ENCODE measurements around the gene C5AR1. TPM values are rescaled to one million over a fixed set of nuclear protein-coding genes. Genes with fewer than 3 reads are reported as not detected.
A peak's percentile ranks its signal among the peaks of the same experiment; 100 is the strongest.

The C5AR1 gene
- total and polyA plus RNA-seq, 7 experiments from 2014 or later = 0.14 to 205 (median 5.9) TPM; not detected in 1

DNA sequence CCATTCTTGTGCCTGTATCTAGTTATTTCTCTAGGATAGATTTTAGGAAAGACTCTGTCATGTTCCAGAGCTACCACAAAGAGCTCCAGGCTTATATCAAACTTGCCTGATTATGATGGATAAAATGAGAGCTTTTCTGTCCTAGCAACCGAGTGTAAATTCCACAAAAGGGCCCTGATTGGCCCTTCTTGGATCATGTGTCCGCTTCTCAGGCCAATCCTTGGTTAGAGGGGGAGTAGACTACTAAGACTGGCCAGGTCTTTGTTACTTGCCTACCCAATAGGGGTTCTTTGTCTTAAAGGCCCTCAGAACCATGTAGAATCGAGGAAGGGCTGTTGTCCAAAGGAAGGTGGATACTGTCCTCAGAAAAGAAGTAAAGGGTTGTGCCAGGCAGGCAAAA is 41.9 kb downstream of the C5AR1 start:
- CTCF ChIA-PET = interaction anchor here (0.6 kb wide), 2 partner anchors 38 to 518 kb away, joined by 5 to 6 read pairs; no protein-coding TSS in a partner anchor
- H3K36me3 Mint-ChIP-seq = peaks cover 5 to 31% (median 16%) of the 10 kb centered on the region in 5 donors
- peak overlapping the region in 8 of 10 donors; percentile 1 to 51 (median 38) for H3K4me3 Mint-ChIP-seq
- no peak for DNase-seq
- H3K27ac Mint-ChIP-seq = peak overlapping the region in 3 of 9 donors; percentile 24 to 39 (median 31)
- H3K27me3 Mint-ChIP-seq = peaks cover 0 to 3% (median 0%) of the 10 kb centered on the region in 5 donors
- H3K4me1 ChIP-seq (ENCODE audit: control insufficient read depth in 2 of 2, insufficient read depth in 2 of 2, low read length in 2 of 2) = peaks cover 0 to 12% of the 10 kb centered on the region in 2 donors
- POLR2A ChIA-PET = no interaction called here
- no peak overlapping the region for H3K4me3 ChIP-seq (ENCODE audit: low read length)
- intact Hi-C loops (cut with micrococcal nuclease) = no loop called here
- H3K4me1 Mint-ChIP-seq = peaks cover 24 to 62% (median 58%) of the 10 kb centered on the region in 7 donors
- H3K36me3 ChIP-seq (ENCODE audit: control insufficient read depth in 2 of 3, insufficient read depth in 3 of 3, low read length in 3 of 3) = peaks cover 5 to 37% (median 20%) of the 10 kb centered on the region in 3 experiments
- no peaks in the 10 kb centered on the region for H3K9me3 ChIP-seq (ENCODE audit: control insufficient read depth in 2 of 3, low read length in 3 of 3)
- ATAC-seq = no peak
- H3K27ac ChIP-seq (ENCODE audit: low read depth, low read length) = no peak overlapping the region
- H3K9me3 Mint-ChIP-seq = peaks cover 0 to 2% (median 0%) of the 10 kb centered on the region in 11 donors
- H3K27me3 ChIP-seq (ENCODE audit: control insufficient read depth in 2 of 2, insufficient read depth in 2 of 2, low read length in 2 of 2) = no peaks in the 10 kb centered on the region

- H3K27ac ChIP-seq (ENCODE audit: low read depth, low read length) = no peak overlapping the region
- peaks cover 25 to 64% (median 58%) of the 10 kb centered on the region in 7 donors for H3K4me1 Mint-ChIP-seq
- H3K9me3 ChIP-seq (ENCODE audit: control insufficient read depth in 2 of 3, low read length in 3 of 3) = no peaks in the 10 kb centered on the region
- DNase-seq = no peak
- H3K4me3 Mint-ChIP-seq = peak overlapping the region in 4 of 10 donors; percentile 9 to 49 (median 30)
- no peak for ATAC-seq
- H3K36me3 Mint-ChIP-seq = peaks cover 5 to 34% (median 16%) of the 10 kb centered on the region in 5 donors
- no peaks in the 10 kb centered on the region for H3K27me3 ChIP-seq (ENCODE audit: control insufficient read depth in 2 of 2, insufficient read depth in 2 of 2, low read length in 2 of 2)
- peaks cover 0 to 3% (median 0%) of the 10 kb centered on the region in 5 donors for H3K27me3 Mint-ChIP-seq
- intact Hi-C loops (cut with micrococcal nuclease) = no loop called here
- no peak overlapping the region for H3K4me3 ChIP-seq (ENCODE audit: low read length)
- H3K36me3 ChIP-seq (ENCODE audit: control insufficient read depth in 2 of 3, insufficient read depth in 3 of 3, low read length in 3 of 3) = peaks cover 7 to 42% (median 24%) of the 10 kb centered on the region in 3 experiments
- peaks cover 0 to 2% (median 0%) of the 10 kb centered on the region in 11 donors for H3K9me3 Mint-ChIP-seq
- peaks cover 0 to 12% of the 10 kb centered on the region in 2 donors for H3K4me1 ChIP-seq (ENCODE audit: control insufficient read depth in 2 of 2, insufficient read depth in 2 of 2, low read length in 2 of 2)
- ChIA-PET POLR2A (no interaction called here), CTCF (interaction anchor here (0.6 kb wide), 1 partner anchor 16 kb away, joined by 4 read pairs; no protein-coding TSS in a partner anchor)
- peak overlapping the region in 4 of 9 donors; percentile 19 to 77 (median 47) for H3K27ac Mint-ChIP-seq
Measured at GRCh38 chr19:47352095-47352494, 42.4 kb downstream of the C5AR1 start.

GRCh38 chr19:47353307-47353712 is 43.6 kb downstream of the C5AR1 start:
- H3K4me3 Mint-ChIP-seq = no peak overlapping the region
- ChIA-PET POLR2A (no interaction called here), CTCF (no interaction called here)
- Histone ChIP-seq H3K27me3 (ENCODE audit: control insufficient read depth in 2 of 2, insufficient read depth in 2 of 2, low read length in 2 of 2) (no peaks in the 10 kb centered on the region), H3K9me3 (ENCODE audit: control insufficient read depth in 2 of 3, low read length in 3 of 3) (no peaks in the 10 kb centered on the region), H3K27ac (ENCODE audit: low read depth, low read length) (no peak overlapping the region), H3K4me3 (ENCODE audit: low read length) (no peak overlapping the region), H3K36me3 (ENCODE audit: control insufficient read depth in 2 of 3, insufficient read depth in 3 of 3, low read length in 3 of 3) (peaks cover 12 to 54% (median 32%) of the 10 kb centered on the region in 3 experiments), H3K4me1 (ENCODE audit: control insufficient read depth in 2 of 2, insufficient read depth in 2 of 2, low read length in 2 of 2) (peaks cover 0 to 12% of the 10 kb centered on the region in 2 donors)
- ATAC-seq = no peak
- intact Hi-C loops (cut with micrococcal nuclease) = no loop called here
- peaks cover 0 to 2% (median 0%) of the 10 kb centered on the region in 11 donors for H3K9me3 Mint-ChIP-seq
- no peak for DNase-seq
- no peak overlapping the region for H3K27ac Mint-ChIP-seq
- H3K27me3 Mint-ChIP-seq = peaks cover 0 to 3% (median 0%) of the 10 kb centered on the region in 5 donors
- H3K36me3 Mint-ChIP-seq = peaks cover 5 to 46% (median 22%) of the 10 kb centered on the region in 5 donors
- H3K4me1 Mint-ChIP-seq = peaks cover 25 to 65% (median 58%) of the 10 kb centered on the region in 7 donors

DNA sequence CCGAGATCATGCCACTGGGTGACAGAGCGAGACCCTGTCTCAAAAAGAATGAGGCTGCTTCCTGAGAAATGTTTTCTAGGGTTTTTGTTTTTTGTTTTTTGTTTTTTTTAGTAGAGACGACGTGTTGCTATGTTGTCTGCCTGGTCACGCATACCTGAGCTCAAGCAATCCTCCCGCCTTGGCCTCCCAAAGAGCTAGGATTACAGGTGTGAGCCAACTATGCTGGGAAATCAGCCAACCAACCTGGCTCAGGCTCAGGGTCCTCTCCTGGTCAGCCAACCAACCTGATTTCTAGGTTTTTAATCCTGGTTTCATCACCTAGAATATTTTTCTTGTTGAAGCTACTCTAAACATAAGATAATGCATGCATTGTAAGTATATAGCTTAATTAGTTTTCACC is 47.2 kb downstream of the C5AR1 start:
- peaks cover 0 to 1% (median 0%) of the 10 kb centered on the region in 11 donors for H3K9me3 Mint-ChIP-seq
- Histone ChIP-seq H3K27me3 (ENCODE audit: control insufficient read depth in 2 of 2, insufficient read depth in 2 of 2, low read length in 2 of 2) (no peaks in the 10 kb centered on the region), H3K36me3 (ENCODE audit: control insufficient read depth in 2 of 3, insufficient read depth in 3 of 3, low read length in 3 of 3) (peaks cover 15 to 89% (median 44%) of the 10 kb centered on the region in 3 experiments), H3K4me3 (ENCODE audit: low read length) (no peak overlapping the region), H3K4me1 (ENCODE audit: control insufficient read depth in 2 of 2, insufficient read depth in 2 of 2, low read length in 2 of 2) (no peaks in the 10 kb centered on the region), H3K9me3 (ENCODE audit: control insufficient read depth in 2 of 3, low read length in 3 of 3) (no peaks in the 10 kb centered on the region), H3K27ac (ENCODE audit: low read depth, low read length) (no peak overlapping the region)
- ChIA-PET POLR2A (interaction anchor here (0.6 to 0.7 kb wide), 2 partner anchors 21 to 163 kb away, joined by 3 read pairs; no protein-coding TSS in a partner anchor), CTCF (interaction anchor here (1.1 to 1.3 kb wide), 2 partner anchors 13 to 35 kb away, joined by 3 to 4 read pairs; no protein-coding TSS in a partner anchor)
- DNase-seq (no peak), ATAC-seq (no peak)
- peaks cover 4 to 34% (median 26%) of the 10 kb centered on the region in 7 donors for H3K4me1 Mint-ChIP-seq
- no peaks in the 10 kb centered on the region for H3K27me3 Mint-ChIP-seq
- intact Hi-C loops (cut with micrococcal nuclease) = no loop called here
- no peak overlapping the region for H3K4me3 Mint-ChIP-seq
- H3K27ac Mint-ChIP-seq = no peak overlapping the region
- peaks cover 5 to 67% (median 27%) of the 10 kb centered on the region in 5 donors for H3K36me3 Mint-ChIP-seq

- POLR2A ChIA-PET = no interaction called here
- H3K27me3 ChIP-seq (ENCODE audit: control insufficient read depth in 2 of 2, insufficient read depth in 2 of 2, low read length in 2 of 2) = no peaks in the 10 kb centered on the region
- no peak overlapping the region for H3K27ac Mint-ChIP-seq
- peaks cover 0 to 59% (median 24%) of the 10 kb centered on the region in 5 donors for H3K36me3 Mint-ChIP-seq
- no peaks in the 10 kb centered on the region for H3K27me3 Mint-ChIP-seq
- peaks cover 15 to 95% (median 42%) of the 10 kb centered on the region in 3 experiments for H3K36me3 ChIP-seq (ENCODE audit: control insufficient read depth in 2 of 3, insufficient read depth in 3 of 3, low read length in 3 of 3)
- H3K4me1 Mint-ChIP-seq = peaks cover 0 to 24% (median 16%) of the 10 kb centered on the region in 7 donors
- DNase-seq = no peak
- CTCF ChIA-PET = interaction anchor here (1.1 to 1.3 kb wide), 2 partner anchors 14 to 34 kb away, joined by 3 to 4 read pairs; no protein-coding TSS in a partner anchor
- H3K4me3 ChIP-seq (ENCODE audit: low read length) = no peak overlapping the region
- intact Hi-C loops (cut with micrococcal nuclease) = no loop called here
- H3K9me3 ChIP-seq (ENCODE audit: control insufficient read depth in 2 of 3, low read length in 3 of 3) = no peaks in the 10 kb centered on the region
- no peaks in the 10 kb centered on the region for H3K4me1 ChIP-seq (ENCODE audit: control insufficient read depth in 2 of 2, insufficient read depth in 2 of 2, low read length in 2 of 2)
- peaks cover 0 to 1% (median 0%) of the 10 kb centered on the region in 11 donors for H3K9me3 Mint-ChIP-seq
- no peak overlapping the region for H3K27ac ChIP-seq (ENCODE audit: low read depth, low read length)
- no peak overlapping the region for H3K4me3 Mint-ChIP-seq
- ATAC-seq = no peak
Measured at GRCh38 chr19:47357788-47358680, 48.4 kb downstream of the C5AR1 start.

DNA sequence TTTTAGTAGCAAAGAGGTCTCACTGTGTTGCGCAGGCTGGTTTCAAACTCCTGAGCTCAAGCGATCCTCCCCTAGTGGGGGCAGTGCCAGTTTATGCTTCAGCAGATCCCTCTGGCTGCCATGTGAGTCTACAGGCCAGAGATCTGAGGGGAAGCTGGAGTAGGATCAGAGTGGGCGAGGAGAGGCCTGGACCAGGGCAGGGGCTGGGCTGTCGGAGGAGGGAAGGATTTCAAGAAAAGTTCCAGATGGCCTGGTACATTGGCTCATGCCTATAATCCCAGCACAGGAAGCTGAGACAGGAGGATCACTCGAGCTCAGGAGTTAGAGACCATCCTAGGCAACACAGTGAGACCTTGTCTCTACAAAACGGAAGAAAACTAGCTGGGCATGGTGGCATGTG is 49.3 kb downstream of the C5AR1 start:
- Histone ChIP-seq H3K27ac (ENCODE audit: low read depth, low read length) (no peak overlapping the region), H3K36me3 (ENCODE audit: control insufficient read depth in 2 of 3, insufficient read depth in 3 of 3, low read length in 3 of 3) (peaks cover 19 to 96% (median 44%) of the 10 kb centered on the region in 3 experiments), H3K4me1 (ENCODE audit: control insufficient read depth in 2 of 2, insufficient read depth in 2 of 2, low read length in 2 of 2) (no peaks in the 10 kb centered on the region), H3K27me3 (ENCODE audit: control insufficient read depth in 2 of 2, insufficient read depth in 2 of 2, low read length in 2 of 2) (no peaks in the 10 kb centered on the region), H3K9me3 (ENCODE audit: control insufficient read depth in 2 of 3, low read length in 3 of 3) (no peaks in the 10 kb centered on the region), H3K4me3 (ENCODE audit: low read length) (no peak overlapping the region)
- no peak for ATAC-seq
- peaks cover 0 to 21% (median 13%) of the 10 kb centered on the region in 7 donors for H3K4me1 Mint-ChIP-seq
- intact Hi-C loops (cut with micrococcal nuclease) = no loop called here
- CTCF ChIA-PET = no interaction called here
- peaks cover 0 to 58% (median 24%) of the 10 kb centered on the region in 5 donors for H3K36me3 Mint-ChIP-seq
- no peaks in the 10 kb centered on the region for H3K27me3 Mint-ChIP-seq
- peak overlapping the region in 1 of 9 donors; percentile 67 for H3K27ac Mint-ChIP-seq
- POLR2A ChIA-PET = interaction anchor here (0.7 kb wide), 1 partner anchor 387 kb away, joined by 3 read pairs; no protein-coding TSS in a partner anchor
- peaks cover 0 to 1% (median 0%) of the 10 kb centered on the region in 11 donors for H3K9me3 Mint-ChIP-seq
- no peak for DNase-seq
- no peak overlapping the region for H3K4me3 Mint-ChIP-seq

All from naive thymus-derived CD4-positive, alpha-beta T cell (primary cell).